Memory B cell (primary cell): ENCODE results near the gene KCNJ6.

Experiments used
- ATAC-seq: fragments of 150-1000 bp; cut with Tn5 transposase; 2 replicates; pipeline ENCODE4 v1.10.0; 2021; ENCODE audit warnings: low read depth, mild to moderate bottlenecking, moderate library complexity
- DNase-seq, 2 donors: peaks; one replicate each; pipeline ENCODE4 v3.0.0; 2022; ENCODE audit warnings: low spot score in 2 of 2
- H3K27ac Mint-ChIP-seq: one replicate; pipeline ENCODE4 v1.8.0; 2022; ENCODE audit warnings: mild to moderate bottlenecking, moderate library complexity, mixed read lengths
- H3K27me3 Mint-ChIP-seq: one replicate; pipeline ENCODE4 v1.8.0; 2022; ENCODE audit warnings: mixed read lengths
- H3K36me3 Mint-ChIP-seq: one replicate; pipeline ENCODE4 v1.8.0; 2022; ENCODE audit warnings: mild to moderate bottlenecking, mixed read lengths
- H3K4me1 Mint-ChIP-seq: one replicate; pipeline ENCODE4 v1.8.0; 2022; ENCODE audit warnings: mixed read lengths
- H3K4me3 Mint-ChIP-seq: one replicate; pipeline ENCODE4 v1.8.0; 2022; ENCODE audit warnings: mild to moderate bottlenecking, moderate library complexity, mixed read lengths
- H3K9me3 Mint-ChIP-seq: one replicate; pipeline ENCODE4 v1.8.0; 2022; ENCODE audit warnings: mixed read lengths

The KCNJ6 gene

DNA sequence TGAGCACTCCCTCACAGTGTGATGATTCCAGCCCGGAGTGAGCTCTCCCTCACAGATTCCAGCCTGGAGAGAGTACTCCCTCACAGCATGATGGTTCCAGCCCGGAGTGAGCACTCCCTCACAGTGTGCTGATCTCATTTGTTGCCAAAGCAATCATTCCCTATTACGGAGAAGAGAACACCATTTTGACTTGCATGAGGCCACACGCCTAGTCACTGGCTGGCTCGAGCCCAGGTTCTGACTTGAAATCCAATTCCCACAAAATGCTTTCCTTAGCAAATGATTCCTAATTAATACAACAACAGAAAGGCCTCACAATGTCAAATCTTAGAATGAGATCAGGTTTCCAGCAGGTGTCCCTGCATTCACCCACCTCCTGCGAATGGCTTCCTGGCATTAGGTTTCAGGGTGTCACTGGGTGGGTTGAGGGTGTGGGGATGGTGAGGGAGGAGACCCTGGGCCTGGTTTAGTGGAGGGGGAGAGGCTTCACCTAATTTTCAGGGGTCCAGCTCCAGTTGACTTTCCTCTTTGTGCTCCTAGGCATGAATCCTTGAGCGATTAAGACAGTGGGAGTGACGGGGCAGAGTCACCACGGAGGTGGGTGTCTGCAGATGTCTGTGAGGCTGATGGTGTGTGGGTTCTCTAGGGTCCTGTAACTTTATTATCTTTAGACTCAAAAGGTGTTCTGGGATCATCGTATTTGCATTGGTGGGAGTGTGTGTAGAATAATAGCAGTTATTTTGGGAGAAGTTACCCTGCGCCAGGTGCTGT lies 158.5 kb downstream of the KCNJ6 start:
- Mint-ChIP-seq H3K4me1 (no peaks in the 10 kb centered on the region), H3K9me3 (no peaks in the 10 kb centered on the region), H3K36me3 (no peaks in the 10 kb centered on the region), H3K4me3 (no peak overlapping the region), H3K27ac (no peak overlapping the region), H3K27me3 (no peaks in the 10 kb centered on the region)
- DNase-seq = no peak
- no peak for ATAC-seq

GRCh38 chr21:37753122-37753599 lies 163.1 kb downstream of the KCNJ6 start:
- peaks cover 2% of the 10 kb centered on the region for H3K27me3 Mint-ChIP-seq
- H3K4me3 Mint-ChIP-seq = no peak overlapping the region
- H3K4me1 Mint-ChIP-seq = no peaks in the 10 kb centered on the region
- H3K36me3 Mint-ChIP-seq = no peaks in the 10 kb centered on the region
- ATAC-seq (no peak), DNase-seq (no peak)
- no peaks in the 10 kb centered on the region for H3K9me3 Mint-ChIP-seq
- H3K27ac Mint-ChIP-seq = no peak overlapping the region

DNA sequence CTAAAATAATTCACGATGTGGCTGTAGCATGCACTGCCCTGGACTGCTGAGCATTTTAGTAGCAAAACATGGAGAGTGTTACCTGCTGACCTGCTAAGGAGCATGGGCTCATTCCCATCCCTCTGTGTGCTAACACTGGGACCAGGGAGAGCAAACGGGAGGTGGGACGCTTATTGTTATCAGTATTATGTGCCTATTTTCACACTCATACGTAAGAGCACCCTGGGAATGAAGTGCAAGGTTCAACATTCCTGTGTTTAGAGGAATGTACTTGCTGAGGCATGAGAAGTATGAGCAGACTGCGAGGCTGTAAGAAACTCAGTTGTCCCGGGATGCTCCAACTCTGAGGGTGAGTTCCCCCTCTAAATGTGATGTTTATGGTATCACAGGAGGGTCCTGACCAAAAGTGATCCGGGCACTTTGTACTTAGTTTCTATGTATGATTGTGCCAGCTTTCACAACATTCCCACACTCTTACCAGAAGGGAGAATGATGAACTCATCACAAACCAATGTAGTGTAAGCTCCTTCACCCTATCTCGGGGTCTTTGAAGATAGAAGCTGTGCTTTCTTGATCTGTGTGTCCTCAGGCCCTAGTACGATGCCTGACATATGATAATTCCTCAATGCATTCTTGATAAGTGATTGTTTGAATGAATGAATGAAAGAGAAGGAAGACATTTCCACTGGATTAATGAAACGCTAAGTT lies 164.8 kb downstream of the KCNJ6 start:
- ATAC-seq (no peak), DNase-seq (no peak)
- Mint-ChIP-seq H3K4me3 (no peak overlapping the region), H3K36me3 (no peaks in the 10 kb centered on the region), H3K27me3 (peaks cover 4% of the 10 kb centered on the region), H3K9me3 (no peaks in the 10 kb centered on the region), H3K4me1 (no peaks in the 10 kb centered on the region), H3K27ac (no peak overlapping the region)

GRCh38 chr21:37749132-37749531 lies 167.1 kb downstream of the KCNJ6 start:
- ATAC-seq = no peak
- Mint-ChIP-seq H3K4me3 (no peak overlapping the region), H3K4me1 (no peaks in the 10 kb centered on the region), H3K27ac (no peak overlapping the region), H3K27me3 (peaks cover 7% of the 10 kb centered on the region), H3K9me3 (no peaks in the 10 kb centered on the region), H3K36me3 (no peaks in the 10 kb centered on the region)
- no peak for DNase-seq

GRCh38 chr21:37748351-37748750 lies 167.9 kb downstream of the KCNJ6 start:
- ATAC-seq (no peak), DNase-seq (no peak)
- H3K4me3 Mint-ChIP-seq = no peak overlapping the region
- H3K27me3 Mint-ChIP-seq = peaks cover 7% of the 10 kb centered on the region
- no peaks in the 10 kb centered on the region for H3K36me3 Mint-ChIP-seq
- no peaks in the 10 kb centered on the region for H3K4me1 Mint-ChIP-seq
- no peaks in the 10 kb centered on the region for H3K9me3 Mint-ChIP-seq
- H3K27ac Mint-ChIP-seq = no peak overlapping the region

DNA sequence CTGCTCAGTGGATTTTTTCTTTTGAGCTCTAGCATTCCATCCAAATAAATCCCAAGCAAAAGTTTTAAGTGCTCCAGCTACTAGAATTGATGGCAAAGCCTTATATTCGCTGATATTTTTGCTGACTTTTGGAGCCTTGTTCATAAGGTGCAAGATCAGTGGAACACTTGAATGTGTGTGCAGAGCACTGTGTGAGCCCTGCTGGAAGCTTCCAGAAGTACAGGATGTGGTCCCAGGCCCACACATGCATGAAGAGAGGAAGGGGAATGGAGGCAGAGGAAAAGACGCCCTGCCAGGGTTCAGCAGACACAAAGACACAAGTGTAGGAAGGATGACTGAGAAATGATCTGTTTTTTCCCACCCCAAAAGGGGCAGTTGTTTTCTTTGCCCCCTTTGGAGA lies 169.4 kb downstream of the KCNJ6 start:
- Mint-ChIP-seq H3K36me3 (no peaks in the 10 kb centered on the region), H3K4me1 (no peaks in the 10 kb centered on the region), H3K9me3 (no peaks in the 10 kb centered on the region), H3K27ac (no peak overlapping the region), H3K4me3 (no peak overlapping the region), H3K27me3 (peaks cover 7% of the 10 kb centered on the region)
- ATAC-seq (no peak), DNase-seq (no peak)

DNA sequence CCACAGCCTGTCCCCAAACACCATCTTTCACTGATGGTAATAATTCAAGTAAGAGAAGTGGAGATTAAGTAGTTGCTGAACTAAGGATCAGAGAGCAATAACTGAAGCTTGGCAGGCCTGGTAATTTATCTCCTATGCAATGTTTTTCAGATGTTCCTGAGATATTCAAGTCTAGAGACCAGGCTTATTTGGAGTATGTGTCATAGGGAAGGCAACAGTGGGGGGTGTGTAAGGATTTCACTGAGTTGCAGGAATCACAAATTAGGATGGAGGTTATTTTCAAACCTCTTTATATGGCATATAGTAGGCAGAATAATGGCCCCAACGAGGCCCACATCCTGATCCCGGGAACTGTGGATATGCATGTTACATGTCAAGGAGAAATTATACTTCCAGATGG lies 171.7 kb downstream of the KCNJ6 start:
- no peaks in the 10 kb centered on the region for H3K4me1 Mint-ChIP-seq
- H3K27ac Mint-ChIP-seq = no peak overlapping the region
- ATAC-seq (no peak), DNase-seq (no peak)
- H3K9me3 Mint-ChIP-seq = no peaks in the 10 kb centered on the region
- H3K36me3 Mint-ChIP-seq = no peaks in the 10 kb centered on the region
- peaks cover 8% of the 10 kb centered on the region for H3K27me3 Mint-ChIP-seq
- H3K4me3 Mint-ChIP-seq = no peak overlapping the region

DNA sequence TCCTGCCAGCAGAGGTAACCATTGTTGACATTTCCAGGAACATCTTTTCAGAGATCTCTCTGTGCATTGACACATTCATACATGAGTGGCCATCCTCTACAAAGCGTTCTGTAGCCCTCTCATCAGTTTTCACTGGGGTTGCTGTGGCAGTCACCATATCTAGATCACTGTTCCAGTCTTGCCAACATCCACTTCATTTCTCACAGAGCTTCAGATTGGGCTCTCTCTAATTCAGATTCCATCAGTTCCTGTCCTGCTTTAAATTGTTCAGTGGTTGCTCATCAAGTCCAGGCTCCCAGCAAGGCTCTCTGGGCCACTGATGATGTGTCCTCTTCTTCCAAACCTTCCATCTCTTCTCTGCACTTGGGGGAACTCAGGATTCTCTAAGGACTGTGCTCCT lies 173.7 kb downstream of the KCNJ6 start:
- Mint-ChIP-seq H3K4me1 (no peaks in the 10 kb centered on the region), H3K27ac (no peak overlapping the region), H3K9me3 (no peaks in the 10 kb centered on the region), H3K4me3 (no peak overlapping the region), H3K36me3 (no peaks in the 10 kb centered on the region), H3K27me3 (peaks cover 8% of the 10 kb centered on the region)
- no peak for DNase-seq
- no peak for ATAC-seq

DNA sequence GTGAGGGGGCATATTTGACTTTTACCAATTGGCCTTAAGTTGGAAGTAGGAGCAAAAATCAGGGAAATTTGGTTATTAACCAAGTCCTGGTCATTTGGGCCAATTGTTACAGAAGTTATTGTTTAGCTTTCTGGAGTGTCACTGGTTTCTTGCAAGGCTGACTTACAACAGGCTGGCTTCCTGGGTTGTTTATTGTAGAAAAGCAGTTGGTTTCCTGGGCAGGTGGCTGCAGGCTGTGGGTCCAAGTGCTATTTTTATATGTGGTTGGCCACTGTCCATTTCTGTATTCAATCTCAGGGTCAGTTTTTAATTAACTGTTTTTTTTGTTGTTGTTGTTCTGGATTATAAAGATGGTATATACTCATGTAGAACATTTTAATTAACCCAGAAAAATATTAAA lies 174.1 kb downstream of the KCNJ6 start:
- no peaks in the 10 kb centered on the region for H3K36me3 Mint-ChIP-seq

DNA sequence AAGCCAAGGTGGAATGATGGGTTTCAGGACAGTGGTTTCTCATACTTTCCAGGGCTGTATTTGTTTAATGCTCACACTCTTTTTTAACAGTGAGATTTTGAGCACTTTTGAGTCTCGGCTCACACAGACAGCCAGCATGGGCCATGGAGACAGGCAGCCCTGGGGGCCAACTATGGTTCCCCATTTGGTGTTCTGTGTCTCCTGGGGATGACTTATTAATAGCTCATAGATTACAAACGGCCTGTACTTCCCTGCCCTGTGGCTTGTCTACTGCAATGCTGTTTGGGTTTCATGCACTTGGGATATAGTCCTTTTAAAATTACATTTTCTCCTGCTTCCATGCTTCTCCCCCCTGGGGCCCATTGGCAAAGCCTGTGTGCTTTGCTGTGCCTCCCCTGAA lies 178.3 kb downstream of the KCNJ6 start:
- Mint-ChIP-seq H3K4me1 (no peaks in the 10 kb centered on the region), H3K36me3 (no peaks in the 10 kb centered on the region), H3K27ac (no peak overlapping the region), H3K27me3 (peaks cover 4% of the 10 kb centered on the region), H3K4me3 (no peak overlapping the region), H3K9me3 (no peaks in the 10 kb centered on the region)
- ATAC-seq (no peak), DNase-seq (no peak)

More for the DNA sequence above, 174.1 kb downstream of the KCNJ6 start:
- H3K4me1 Mint-ChIP-seq = no peaks in the 10 kb centered on the region
- peaks cover 8% of the 10 kb centered on the region for H3K27me3 Mint-ChIP-seq
- no peak for ATAC-seq
- H3K27ac Mint-ChIP-seq = no peak overlapping the region
- H3K9me3 Mint-ChIP-seq = no peaks in the 10 kb centered on the region
- DNase-seq = no peak
- no peak overlapping the region for H3K4me3 Mint-ChIP-seq

GRCh38 chr21:37737507-37737906 lies 178.8 kb downstream of the KCNJ6 start:
- Mint-ChIP-seq H3K27ac (no peak overlapping the region), H3K27me3 (peaks cover 4% of the 10 kb centered on the region), H3K36me3 (no peaks in the 10 kb centered on the region), H3K9me3 (no peaks in the 10 kb centered on the region), H3K4me3 (no peak overlapping the region), H3K4me1 (no peaks in the 10 kb centered on the region)
- ATAC-seq (no peak), DNase-seq (no peak)

DNA sequence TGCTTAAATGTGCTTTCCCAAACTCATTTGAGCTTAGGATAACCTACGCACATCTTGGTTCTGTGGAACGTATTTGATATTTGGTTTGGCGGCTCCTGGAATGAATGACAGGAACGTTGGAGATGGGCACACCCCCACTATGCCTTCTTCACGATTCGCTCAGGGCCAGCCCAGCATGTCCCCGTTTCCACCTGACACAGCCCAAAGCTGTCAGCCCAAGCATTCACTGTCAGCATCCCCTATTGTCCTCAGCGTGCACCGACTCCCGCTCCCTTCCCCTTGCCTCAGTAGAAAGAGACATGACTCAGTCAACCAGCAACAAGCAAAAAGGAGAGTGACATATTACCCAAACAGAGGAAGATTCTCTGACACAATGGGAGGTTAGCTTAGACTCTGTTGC lies 181.4 kb downstream of the KCNJ6 start:
- no peak for ATAC-seq
- Mint-ChIP-seq H3K27me3 (peaks cover 11% of the 10 kb centered on the region), H3K27ac (no peak overlapping the region), H3K4me3 (no peak overlapping the region), H3K4me1 (no peaks in the 10 kb centered on the region), H3K9me3 (peaks cover 1% of the 10 kb centered on the region), H3K36me3 (no peaks in the 10 kb centered on the region)
- DNase-seq = no peak

GRCh38 chr21:37732927-37733326 lies 183.3 kb downstream of the KCNJ6 start:
- no peaks in the 10 kb centered on the region for H3K36me3 Mint-ChIP-seq
- H3K4me1 Mint-ChIP-seq = no peaks in the 10 kb centered on the region
- peaks cover 11% of the 10 kb centered on the region for H3K27me3 Mint-ChIP-seq
- H3K9me3 Mint-ChIP-seq = peaks cover 1% of the 10 kb centered on the region
- H3K4me3 Mint-ChIP-seq = no peak overlapping the region
- H3K27ac Mint-ChIP-seq = no peak overlapping the region
- no peak for DNase-seq
- ATAC-seq = no peak

DNA sequence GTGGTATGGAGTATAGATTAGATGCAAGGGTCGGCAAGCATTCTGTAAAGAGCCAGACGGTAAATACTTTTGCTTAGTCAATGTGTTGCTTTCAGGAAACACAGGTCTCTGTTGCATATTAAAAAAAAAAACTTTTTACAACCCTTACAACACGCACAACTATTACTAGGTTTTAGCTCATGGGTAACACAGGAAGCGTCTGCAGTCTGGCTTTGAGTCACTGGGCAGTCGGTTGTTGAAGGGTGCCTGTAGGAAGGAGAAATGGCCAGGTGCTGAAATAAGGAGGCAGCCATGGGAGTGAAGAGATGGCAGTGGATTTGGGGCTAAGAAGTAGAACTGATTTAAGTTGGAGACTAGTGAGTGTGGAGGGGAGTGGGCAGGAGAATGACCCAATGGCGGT lies 192.1 kb downstream of the KCNJ6 start:
- no peak for DNase-seq
- Mint-ChIP-seq H3K27ac (no peak overlapping the region), H3K27me3 (peaks cover 5% of the 10 kb centered on the region), H3K4me3 (no peak overlapping the region), H3K36me3 (no peaks in the 10 kb centered on the region), H3K4me1 (no peaks in the 10 kb centered on the region), H3K9me3 (peaks cover 4% of the 10 kb centered on the region)
- ATAC-seq = no peak

DNA sequence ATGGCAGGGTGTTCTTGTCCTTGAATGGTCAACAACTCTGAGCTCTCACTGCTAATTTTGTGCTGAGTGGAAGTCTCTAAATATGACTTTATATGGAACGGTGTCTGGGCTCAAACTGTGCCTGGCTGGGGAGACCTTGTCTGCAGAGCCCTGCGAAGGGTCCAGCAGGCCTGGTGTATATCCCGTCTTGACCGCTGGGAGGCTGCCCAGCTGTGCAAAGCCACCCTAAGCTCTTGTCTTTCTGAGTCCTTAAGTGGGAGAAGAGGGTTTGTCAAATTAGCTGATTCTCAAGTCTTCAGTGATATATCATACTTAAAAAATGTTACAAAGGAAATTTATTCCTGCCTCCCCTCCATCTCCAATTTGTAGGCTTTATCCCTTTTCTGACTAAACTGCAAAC lies 198.7 kb downstream of the KCNJ6 start:
- Mint-ChIP-seq H3K4me3 (no peak overlapping the region), H3K36me3 (peaks cover 2% of the 10 kb centered on the region), H3K27me3 (peaks cover 7% of the 10 kb centered on the region), H3K27ac (no peak overlapping the region), H3K4me1 (no peaks in the 10 kb centered on the region), H3K9me3 (no peaks in the 10 kb centered on the region)
- DNase-seq (no peak), ATAC-seq (no peak)
